Neural crest cell (in vitro differentiated cells): ENCODE data around the gene GRP. TPM values are rescaled to one million over a fixed set of nuclear protein-coding genes. Genes with fewer than 3 reads are reported as not detected.

Experiments used
- DNase-seq: peaks from one replicate; pipeline ENCODE4 v3.0.0; 2021; ENCODE audit warnings: low read depth, mixed read lengths, low spot score
- H3K27ac Mint-ChIP-seq: one replicate; pipeline ENCODE4 v1.8.0; 2021; ENCODE audit warnings: mild to moderate bottlenecking, mixed read lengths; ENCODE audit not compliant: unreplicated experiment
- H3K27me3 Mint-ChIP-seq: 2 replicates; pipeline ENCODE4 v1.8.0; 2021; ENCODE audit warnings: low read depth, mild to moderate bottlenecking, mixed read lengths
- H3K36me3 Mint-ChIP-seq: 2 replicates; pipeline ENCODE4 v1.8.0; 2021; ENCODE audit warnings: low read depth, mild to moderate bottlenecking, mixed read lengths
- H3K4me1 Mint-ChIP-seq: 2 replicates; pipeline ENCODE4 v1.8.0; 2021; ENCODE audit warnings: mixed read lengths
- H3K4me3 Mint-ChIP-seq: one replicate; pipeline ENCODE4 v1.8.0; 2021; ENCODE audit warnings: mild to moderate bottlenecking, mixed read lengths
- H3K9me3 Mint-ChIP-seq: 2 replicates; pipeline ENCODE4 v1.8.0; 2021; ENCODE audit warnings: mixed read lengths
- total RNA-seq: library from RNA; stranded (reverse); gene quantifications from 2 replicates; pipeline ENCODE4 v1.2.1, GENCODE V29; 2021
- TF ChIP-seq, protein P1 (sequence below): fragments of 200-600 bp; sonication (generic); conservative IDR thresholded peaks from 2 replicates; pipeline ENCODE4 v1.5.0; 2021; ENCODE audit warnings: antibody characterized with exemption, mild to moderate bottlenecking

Gene GRP
- total RNA-seq, 1 donor from 2014 or later = not detected

- H3K4me1 Mint-ChIP-seq = no peaks in the 10 kb centered on the region
- H3K9me3 Mint-ChIP-seq = no peaks in the 10 kb centered on the region
Measured at GRCh38 chr18:59189008-59189407, 30.9 kb upstream of the GRP start.

GRCh38 chr18:59189746-59190145, 30.2 kb upstream of the GRP start:
- no peaks in the 10 kb centered on the region for H3K36me3 Mint-ChIP-seq
- TF ChIP-seq, protein P1, sequence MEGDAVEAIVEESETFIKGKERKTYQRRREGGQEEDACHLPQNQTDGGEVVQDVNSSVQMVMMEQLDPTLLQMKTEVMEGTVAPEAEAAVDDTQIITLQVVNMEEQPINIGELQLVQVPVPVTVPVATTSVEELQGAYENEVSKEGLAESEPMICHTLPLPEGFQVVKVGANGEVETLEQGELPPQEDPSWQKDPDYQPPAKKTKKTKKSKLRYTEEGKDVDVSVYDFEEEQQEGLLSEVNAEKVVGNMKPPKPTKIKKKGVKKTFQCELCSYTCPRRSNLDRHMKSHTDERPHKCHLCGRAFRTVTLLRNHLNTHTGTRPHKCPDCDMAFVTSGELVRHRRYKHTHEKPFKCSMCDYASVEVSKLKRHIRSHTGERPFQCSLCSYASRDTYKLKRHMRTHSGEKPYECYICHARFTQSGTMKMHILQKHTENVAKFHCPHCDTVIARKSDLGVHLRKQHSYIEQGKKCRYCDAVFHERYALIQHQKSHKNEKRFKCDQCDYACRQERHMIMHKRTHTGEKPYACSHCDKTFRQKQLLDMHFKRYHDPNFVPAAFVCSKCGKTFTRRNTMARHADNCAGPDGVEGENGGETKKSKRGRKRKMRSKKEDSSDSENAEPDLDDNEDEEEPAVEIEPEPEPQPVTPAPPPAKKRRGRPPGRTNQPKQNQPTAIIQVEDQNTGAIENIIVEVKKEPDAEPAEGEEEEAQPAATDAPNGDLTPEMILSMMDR = no peak

More at GRCh38 chr18:59189008-59189407, 30.9 kb upstream of the GRP start:
- DNase-seq = no peak
- H3K27ac Mint-ChIP-seq = no peak overlapping the region
- H3K4me3 Mint-ChIP-seq = no peak overlapping the region
- H3K27me3 Mint-ChIP-seq = no peaks in the 10 kb centered on the region
- no peaks in the 10 kb centered on the region for H3K36me3 Mint-ChIP-seq
- TF ChIP-seq, protein P1 = no peak

GRCh38 chr18:59196161-59196725, 23.7 kb upstream of the GRP start:
- H3K4me3 Mint-ChIP-seq = no peak overlapping the region
- no peaks in the 10 kb centered on the region for H3K9me3 Mint-ChIP-seq
- no peak overlapping the region for H3K27ac Mint-ChIP-seq
- DNase-seq = no peak
- H3K36me3 Mint-ChIP-seq = no peaks in the 10 kb centered on the region
- TF ChIP-seq, protein P1 = no peak
- no peaks in the 10 kb centered on the region for H3K4me1 Mint-ChIP-seq
- H3K27me3 Mint-ChIP-seq = peaks cover 35% of the 10 kb centered on the region

More at GRCh38 chr18:59189746-59190145, 30.2 kb upstream of the GRP start:
- no peak overlapping the region for H3K27ac Mint-ChIP-seq
- no peak for DNase-seq
- no peaks in the 10 kb centered on the region for H3K9me3 Mint-ChIP-seq
- no peaks in the 10 kb centered on the region for H3K27me3 Mint-ChIP-seq
- no peak overlapping the region for H3K4me3 Mint-ChIP-seq
- no peaks in the 10 kb centered on the region for H3K4me1 Mint-ChIP-seq

DNA sequence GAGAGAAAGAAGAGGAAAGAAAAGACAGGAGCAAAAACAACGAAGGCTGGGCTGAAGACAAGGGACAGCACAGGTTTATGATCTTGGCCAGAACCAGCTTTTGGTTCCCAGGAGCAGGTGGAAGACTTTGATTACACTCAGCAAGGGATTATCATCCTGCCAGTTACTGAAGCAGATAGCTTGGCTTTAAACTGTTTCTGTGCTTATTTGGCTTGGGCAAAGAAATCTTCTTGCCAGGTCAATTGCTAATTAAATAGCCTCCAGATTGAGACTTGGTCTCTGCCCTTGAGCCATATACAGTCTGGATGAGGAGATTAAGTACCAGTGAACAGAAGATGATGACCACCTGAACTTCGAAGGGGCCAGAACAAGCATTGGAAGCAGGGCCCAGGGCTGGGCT, 22.3 kb upstream of the GRP start:
- H3K27ac Mint-ChIP-seq = no peak overlapping the region
- TF ChIP-seq, protein P1 = no peak
- no peaks in the 10 kb centered on the region for H3K4me1 Mint-ChIP-seq
- DNase-seq = no peak
- H3K27me3 Mint-ChIP-seq = peaks cover 35% of the 10 kb centered on the region
- H3K36me3 Mint-ChIP-seq = no peaks in the 10 kb centered on the region
- H3K4me3 Mint-ChIP-seq = no peak overlapping the region
- H3K9me3 Mint-ChIP-seq = no peaks in the 10 kb centered on the region

DNA sequence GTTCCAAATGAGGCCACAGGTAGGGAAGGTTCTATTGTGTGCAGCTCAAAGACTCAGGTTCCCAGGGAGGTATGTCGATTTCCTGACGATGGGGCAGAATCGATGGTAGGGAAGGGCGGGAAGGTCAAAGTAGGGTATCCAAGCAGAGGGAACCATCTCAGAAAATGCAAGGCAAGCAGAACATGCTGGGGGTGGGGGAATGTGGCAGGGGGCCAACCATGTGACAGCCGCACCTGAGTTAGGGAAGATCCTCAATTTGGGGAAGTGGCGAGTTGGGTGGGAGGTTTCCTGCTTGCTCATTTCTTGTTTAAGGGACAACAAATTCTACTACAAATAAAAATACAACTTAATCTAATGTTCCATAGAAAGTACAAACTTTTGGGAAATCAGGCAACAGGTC, 21.7 kb upstream of the GRP start:
- Mint-ChIP-seq H3K27ac (no peak overlapping the region), H3K9me3 (no peaks in the 10 kb centered on the region), H3K36me3 (no peaks in the 10 kb centered on the region), H3K27me3 (peaks cover 36% of the 10 kb centered on the region), H3K4me3 (no peak overlapping the region), H3K4me1 (no peaks in the 10 kb centered on the region)
- TF ChIP-seq, protein P1 = no peak
- no peak for DNase-seq

DNA sequence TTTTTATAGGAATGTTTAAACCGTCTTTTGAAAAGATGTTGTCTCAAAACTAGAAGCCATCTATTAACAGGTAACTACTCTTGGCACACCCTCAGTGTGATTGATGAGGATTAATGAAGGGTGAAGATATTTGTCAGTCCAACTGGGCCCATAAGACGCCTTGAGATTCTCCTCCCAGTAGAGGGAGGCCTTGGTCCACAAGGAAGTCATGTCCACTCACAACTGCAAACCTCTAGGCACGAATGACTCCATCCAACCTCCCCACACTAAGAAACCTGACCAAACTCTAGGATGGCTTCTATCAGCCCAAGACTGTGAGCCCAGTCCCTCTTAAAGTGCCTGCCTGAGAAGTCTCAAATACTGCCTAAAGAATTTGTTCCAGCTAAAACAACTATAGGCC, 19.2 kb upstream of the GRP start:
- no peak for DNase-seq
- no peaks in the 10 kb centered on the region for H3K9me3 Mint-ChIP-seq
- no peak overlapping the region for H3K27ac Mint-ChIP-seq
- H3K27me3 Mint-ChIP-seq = peaks cover 40% of the 10 kb centered on the region
- no peaks in the 10 kb centered on the region for H3K4me1 Mint-ChIP-seq
- no peak overlapping the region for H3K4me3 Mint-ChIP-seq
- no peaks in the 10 kb centered on the region for H3K36me3 Mint-ChIP-seq
- TF ChIP-seq, protein P1 = no peak
